ENCODE results near the gene LRRC8E.
"Not testable (repeated sequence)": the region's sequence is repeated elsewhere in the genome, so short reads cannot be mapped to it uniquely, and the experiment has no call there.

The LRRC8E gene

GRCh38 chr19:7853770-7854128 is 34.6 kb upstream of the LRRC8E start:
- no peak overlapping the region for H3K4me3 ChIP-seq (ENCODE audit: low read depth, low read length)

GRCh38 chr19:7855426-7856108 is 32.7 kb upstream of the LRRC8E start:
- H3K4me3 ChIP-seq (ENCODE audit: low read depth, low read length) = no peak overlapping the region

GRCh38 chr19:7856109-7856591 is 32.2 kb upstream of the LRRC8E start:
- no peak overlapping the region for H3K4me3 ChIP-seq (ENCODE audit: low read depth, low read length)

DNA sequence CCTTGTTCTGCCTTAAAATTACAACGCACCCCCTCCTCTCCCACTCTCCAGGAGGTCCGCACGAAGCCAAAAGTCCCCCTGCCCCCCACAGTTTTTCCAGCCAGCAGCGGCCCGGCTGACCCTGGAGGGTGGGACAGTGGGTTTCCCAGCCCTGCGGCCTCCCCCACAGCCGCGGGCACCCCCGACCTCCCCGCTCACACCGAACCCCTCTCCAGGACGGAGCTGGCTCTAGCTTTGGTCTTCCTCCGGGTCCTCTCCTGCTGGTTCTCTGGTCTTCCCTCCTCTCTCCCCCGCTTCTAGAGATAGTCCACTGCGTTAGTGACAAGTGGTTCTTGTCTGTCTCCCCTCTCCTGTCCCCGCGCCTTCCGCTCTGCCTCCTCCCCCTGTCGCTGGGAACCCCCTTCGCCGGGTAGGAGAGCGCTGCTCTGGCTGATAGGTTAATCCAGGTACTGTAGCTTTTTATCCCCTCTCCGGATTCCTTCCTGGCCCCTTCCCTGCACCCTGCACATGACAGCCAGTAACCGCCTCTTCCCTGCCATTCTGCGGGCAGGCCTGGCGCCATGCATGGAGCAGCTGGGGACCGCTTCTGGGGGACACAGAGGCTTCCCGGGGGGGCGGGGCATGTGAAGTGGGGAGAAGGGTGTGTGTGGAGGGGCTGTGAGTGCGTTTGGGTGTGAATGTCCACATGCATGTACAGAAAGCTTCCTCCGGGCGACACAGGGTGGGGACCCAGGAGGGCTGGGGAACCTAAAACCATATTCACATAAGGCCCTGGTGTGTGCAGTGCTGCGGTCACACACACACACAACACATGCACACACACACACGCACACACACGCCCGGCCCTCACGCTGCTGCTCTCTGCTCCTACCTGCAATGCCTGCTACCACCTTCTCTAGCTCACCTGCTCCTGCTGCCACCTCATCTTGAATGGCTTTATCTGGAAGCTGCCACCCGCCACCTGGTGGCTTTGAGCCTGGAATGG is 31.3 kb upstream of the LRRC8E start:
- H3K4me3 ChIP-seq (ENCODE audit: low read depth, low read length) = no peak overlapping the region

- no peak overlapping the region for H3K4me3 ChIP-seq (ENCODE audit: low read depth, low read length)
These were observed 30.6 kb upstream of the LRRC8E start for GRCh38 chr19:7857727-7858108.

- no peak overlapping the region for H3K4me3 ChIP-seq (ENCODE audit: low read depth, low read length)
These were observed 30.1 kb upstream of the LRRC8E start for GRCh38 chr19:7858109-7858770.

DNA sequence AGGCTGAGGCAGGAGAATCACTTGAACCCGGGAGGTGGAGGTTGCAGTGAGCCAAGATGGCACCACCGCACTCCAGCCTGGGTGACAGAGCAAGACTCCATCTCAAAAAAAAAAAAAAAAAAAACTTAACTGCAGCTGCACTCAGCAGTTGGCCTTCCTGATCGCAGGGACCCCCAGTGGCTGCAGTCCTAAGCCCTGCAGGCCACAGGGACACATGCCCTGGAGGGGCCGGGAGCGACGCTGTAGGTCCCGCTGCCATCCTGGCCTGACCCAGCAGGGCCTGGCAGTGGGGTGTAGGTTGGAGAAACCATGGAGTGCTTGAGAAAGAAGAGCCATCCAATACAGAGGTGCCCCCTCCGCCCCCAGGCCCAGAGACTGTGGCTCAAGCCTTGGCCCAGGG is 29.2 kb upstream of the LRRC8E start:
- H3K4me3 ChIP-seq (ENCODE audit: low read depth, low read length) = not testable (repeated sequence)

GRCh38 chr19:7859831-7860713 is 28.2 kb upstream of the LRRC8E start:
- no peak overlapping the region for H3K4me3 ChIP-seq (ENCODE audit: low read depth, low read length)

GRCh38 chr19:7860714-7861618 is 27.3 kb upstream of the LRRC8E start:
- H3K4me3 ChIP-seq (ENCODE audit: low read depth, low read length) = no peak overlapping the region

DNA sequence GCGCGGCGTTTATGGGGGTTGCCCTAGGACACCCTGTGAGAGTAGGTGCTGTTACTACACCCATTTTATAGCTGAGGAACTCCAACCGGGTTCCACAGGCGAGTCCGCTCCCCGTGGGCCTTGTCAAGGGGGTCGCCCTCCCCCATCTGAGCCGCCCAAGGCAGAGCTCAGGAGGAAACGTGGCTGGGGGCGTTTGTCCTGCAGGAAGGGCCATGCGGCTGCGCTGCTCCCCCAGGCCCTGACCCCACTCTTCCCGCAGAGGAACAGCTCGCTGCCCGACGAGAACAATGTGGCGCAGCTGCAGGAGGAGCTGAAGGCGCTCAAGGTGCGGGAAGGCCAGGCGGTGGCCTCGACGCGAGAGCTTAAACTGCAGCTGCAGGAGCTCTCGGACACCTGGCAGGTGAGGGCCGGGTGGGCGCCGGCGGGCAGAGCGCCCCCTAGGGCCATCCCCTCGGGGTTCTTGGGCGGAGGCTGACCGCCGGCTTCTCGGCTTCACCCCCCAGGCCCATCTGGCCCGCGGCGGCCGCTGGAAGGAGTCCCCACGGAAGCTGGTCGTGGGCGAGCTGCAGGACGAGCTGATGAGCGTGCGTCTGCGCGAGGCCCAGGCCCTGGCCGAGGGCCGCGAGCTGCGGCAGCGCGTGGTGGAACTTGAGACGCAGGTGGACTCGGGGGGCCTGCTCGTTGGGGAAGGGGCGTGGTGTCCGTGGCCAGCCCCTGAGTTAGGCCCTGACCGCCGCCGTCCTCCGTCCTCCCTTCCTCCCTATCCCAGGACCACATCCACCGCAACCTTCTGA is 26.5 kb upstream of the LRRC8E start:
- peak overlapping the region; percentile 47 for H3K4me3 ChIP-seq (ENCODE audit: low read depth, low read length)

- peak overlapping the region; percentile 47 for H3K4me3 ChIP-seq (ENCODE audit: low read depth, low read length)
These were observed 25.8 kb upstream of the LRRC8E start for GRCh38 chr19:7862413-7862951.

- peak overlapping the region; percentile 46 for H3K4me3 ChIP-seq (ENCODE audit: low read depth, low read length)
These were observed 24.9 kb upstream of the LRRC8E start for GRCh38 chr19:7863157-7863970.

DNA sequence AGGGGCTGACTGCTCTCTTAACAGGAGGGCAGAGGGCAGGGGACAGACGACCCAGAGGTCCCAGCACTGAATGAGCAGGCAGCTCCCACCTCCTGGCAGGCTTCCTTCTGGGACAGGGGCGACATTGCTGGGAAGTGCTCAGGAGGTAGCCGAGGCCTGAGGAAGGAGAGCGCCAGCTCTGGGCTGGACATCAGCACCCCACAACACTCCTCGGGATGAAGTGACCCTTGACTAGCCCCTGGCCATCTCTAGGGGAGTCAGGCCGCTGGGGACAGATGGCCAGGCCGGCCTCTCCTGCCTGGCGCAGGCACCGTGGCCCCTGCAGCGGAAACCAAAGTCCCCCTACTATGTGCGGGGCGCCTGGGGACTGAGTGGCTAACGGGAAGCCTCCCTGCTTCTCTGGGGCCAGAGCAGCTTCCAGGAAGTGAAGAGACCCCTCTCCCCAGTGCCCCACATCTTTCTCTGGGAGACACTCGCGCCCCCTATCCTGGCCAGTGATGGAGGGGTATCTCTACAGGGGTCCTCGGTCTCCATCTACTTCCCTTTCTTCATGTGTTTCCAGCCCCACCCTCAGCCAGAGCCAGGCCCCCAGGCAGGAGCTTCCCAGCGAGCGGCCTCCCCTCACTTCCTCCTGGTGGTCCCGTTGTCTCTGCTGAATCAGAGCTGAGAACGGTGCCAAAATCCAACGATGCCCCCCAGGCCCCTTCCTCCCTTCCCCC is 24.2 kb upstream of the LRRC8E start:
- no peak overlapping the region for H3K4me3 ChIP-seq (ENCODE audit: low read depth, low read length)

DNA sequence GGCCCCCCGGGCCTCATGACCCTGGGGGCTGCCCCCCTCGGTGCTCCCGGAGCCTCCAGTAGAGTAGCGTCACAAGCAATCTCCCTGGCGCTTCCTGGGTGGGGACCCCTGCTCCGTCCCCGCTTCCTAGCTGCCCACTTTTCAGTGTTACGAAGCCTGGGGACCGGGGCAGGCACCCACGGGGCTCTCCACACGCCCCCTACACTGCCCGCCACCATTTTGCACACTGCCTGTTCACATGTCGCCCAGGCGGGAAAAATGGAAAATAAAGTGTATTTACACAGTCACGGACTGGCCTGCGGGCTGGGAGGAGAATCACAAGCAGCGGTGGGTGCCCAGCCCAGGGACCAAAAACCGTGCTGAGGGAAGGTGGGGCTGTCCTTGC is 23.6 kb upstream of the LRRC8E start:
- H3K4me3 ChIP-seq (ENCODE audit: low read depth, low read length) = no peak overlapping the region

DNA sequence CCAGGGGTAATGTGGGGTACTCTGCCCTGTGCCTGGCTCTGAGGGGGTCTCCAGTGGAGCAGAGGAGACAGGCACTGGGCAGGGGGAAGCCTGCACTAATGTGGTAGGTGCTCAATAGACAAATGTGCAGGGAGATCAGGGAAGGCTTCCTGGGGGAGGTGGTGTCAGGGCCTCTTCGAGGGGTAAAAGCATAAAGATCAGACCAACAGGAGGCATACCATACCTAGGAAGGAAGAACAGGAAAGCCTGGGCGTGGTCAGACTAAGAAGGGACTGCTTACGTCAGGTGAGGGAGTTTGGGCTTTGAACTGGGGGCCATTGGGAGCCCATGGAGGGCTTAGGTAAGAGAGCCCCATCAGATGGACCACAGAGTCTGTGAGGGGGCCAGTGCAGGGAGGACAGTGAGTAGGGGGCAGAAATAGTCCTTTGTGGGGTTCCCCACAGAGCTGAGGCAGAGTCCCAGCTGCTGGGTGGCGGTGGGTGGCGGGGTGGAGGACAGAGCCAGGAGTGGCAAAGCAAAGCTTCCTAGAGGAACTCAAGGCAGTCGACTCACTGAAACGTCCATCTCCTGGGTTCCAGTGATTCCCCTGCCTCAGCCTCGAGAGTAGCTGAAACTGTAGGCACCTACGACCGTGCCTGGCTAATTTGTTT is 22.9 kb upstream of the LRRC8E start:
- H3K4me3 ChIP-seq (ENCODE audit: low read depth, low read length) = no peak overlapping the region

DNA sequence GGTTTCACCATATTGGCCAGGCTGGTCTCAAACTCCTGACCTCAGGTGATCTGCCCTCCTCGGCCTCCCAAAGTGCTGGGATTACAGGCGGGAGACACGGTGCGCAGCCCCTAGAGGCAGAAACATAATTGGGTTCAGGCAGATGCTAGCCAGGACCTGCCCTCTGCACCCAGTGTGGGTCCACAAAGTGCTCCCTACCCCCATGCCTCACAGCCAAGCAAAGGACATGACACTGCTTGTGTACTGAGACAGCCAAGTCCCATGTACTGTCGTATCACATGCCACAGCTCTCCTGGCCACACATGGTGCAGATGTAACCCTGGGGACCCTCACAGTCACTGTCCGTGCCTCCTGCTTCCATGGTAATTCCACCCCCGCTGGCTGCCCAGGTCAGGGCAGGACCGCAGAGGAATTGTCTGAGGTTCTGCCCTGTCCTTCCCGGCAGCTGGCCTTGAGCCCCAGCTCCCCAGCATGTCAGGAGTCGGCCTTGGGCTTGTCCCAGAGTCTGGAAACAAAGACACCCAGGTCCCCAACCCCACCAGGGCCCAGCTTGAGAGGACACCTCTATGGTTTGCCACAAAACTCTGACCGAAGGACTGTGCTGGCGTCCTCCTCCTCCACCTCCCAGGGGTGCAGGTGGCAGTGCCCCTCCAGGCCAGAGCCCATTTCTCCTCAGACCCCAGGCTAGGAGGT is 21.8 kb upstream of the LRRC8E start:
- H3K4me3 ChIP-seq (ENCODE audit: low read depth, low read length) = no peak overlapping the region

Data from iPS-11a (cell line).